ENCODE results near the gene CHRNA7.
"Not testable (repeated sequence)": the region's sequence is repeated elsewhere in the genome, so short reads cannot be mapped to it uniquely, and the experiment has no call there.

Gene CHRNA7

GRCh38 chr15:32193780-32194179, 163.5 kb downstream of the CHRNA7 start:
- DNase-seq (ENCODE audit: low read depth), result not testable (repeated sequence)

DNA sequence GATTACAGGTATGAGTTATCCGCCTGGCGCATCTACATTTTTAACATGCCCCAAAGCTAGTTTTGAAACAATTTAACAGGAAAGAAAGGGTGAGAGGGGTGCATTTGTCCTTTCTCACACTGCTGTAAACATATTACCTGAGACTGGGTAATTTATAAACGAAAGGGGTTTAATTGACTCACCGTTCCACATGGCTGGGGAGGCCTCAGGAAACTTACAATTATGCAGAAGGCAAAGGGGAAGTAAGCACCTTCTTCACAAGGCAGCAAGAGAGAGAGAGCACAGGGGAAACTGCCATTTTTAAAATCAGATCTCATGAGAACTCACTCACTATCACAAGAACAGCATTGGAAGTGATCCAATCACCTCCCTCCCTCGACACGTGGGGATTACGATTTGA, 165.9 kb downstream of the CHRNA7 start:
- DNase-seq (ENCODE audit: low read depth), result not testable (repeated sequence)

GRCh38 chr15:32198938-32199337, 168.6 kb downstream of the CHRNA7 start:
- DNase-seq (ENCODE audit: low read depth), result not testable (repeated sequence)

DNA sequence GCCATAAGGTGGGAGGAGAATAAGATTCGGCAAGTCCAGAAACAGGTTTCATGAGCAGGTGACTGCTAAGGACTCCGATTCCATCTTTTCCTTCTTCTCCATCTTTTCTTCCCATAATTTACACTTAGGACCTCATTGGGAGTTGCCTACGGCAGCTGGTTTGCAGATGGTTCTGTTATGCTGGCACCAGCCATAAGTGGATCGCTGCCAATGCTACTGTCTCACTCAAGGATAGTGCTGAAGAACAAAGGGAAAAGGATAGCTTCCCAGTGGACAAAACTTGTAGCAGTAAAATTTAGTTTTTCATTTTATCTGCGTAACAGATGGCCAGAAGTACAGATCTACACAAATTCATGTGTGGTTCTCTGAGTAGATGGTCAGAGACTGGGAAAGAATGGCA, 178.8 kb downstream of the CHRNA7 start:
- DNase-seq (ENCODE audit: low read depth), result not testable (repeated sequence)

GRCh38 chr15:32218666-32219065, 188.4 kb downstream of the CHRNA7 start:
- no peak for DNase-seq (ENCODE audit: low read depth)

Data from non-pigmented ciliary epithelial cell (primary cell).